ENCODE data around the gene ELOF1. TPM values are rescaled to one million over a fixed set of nuclear protein-coding genes. Genes with fewer than 3 reads are reported as not detected.

Gene ELOF1
- total and polyA plus RNA-seq, 7 experiments from 2014 or later, result 34.0 to 95.5 (median 48.4) TPM

DNA sequence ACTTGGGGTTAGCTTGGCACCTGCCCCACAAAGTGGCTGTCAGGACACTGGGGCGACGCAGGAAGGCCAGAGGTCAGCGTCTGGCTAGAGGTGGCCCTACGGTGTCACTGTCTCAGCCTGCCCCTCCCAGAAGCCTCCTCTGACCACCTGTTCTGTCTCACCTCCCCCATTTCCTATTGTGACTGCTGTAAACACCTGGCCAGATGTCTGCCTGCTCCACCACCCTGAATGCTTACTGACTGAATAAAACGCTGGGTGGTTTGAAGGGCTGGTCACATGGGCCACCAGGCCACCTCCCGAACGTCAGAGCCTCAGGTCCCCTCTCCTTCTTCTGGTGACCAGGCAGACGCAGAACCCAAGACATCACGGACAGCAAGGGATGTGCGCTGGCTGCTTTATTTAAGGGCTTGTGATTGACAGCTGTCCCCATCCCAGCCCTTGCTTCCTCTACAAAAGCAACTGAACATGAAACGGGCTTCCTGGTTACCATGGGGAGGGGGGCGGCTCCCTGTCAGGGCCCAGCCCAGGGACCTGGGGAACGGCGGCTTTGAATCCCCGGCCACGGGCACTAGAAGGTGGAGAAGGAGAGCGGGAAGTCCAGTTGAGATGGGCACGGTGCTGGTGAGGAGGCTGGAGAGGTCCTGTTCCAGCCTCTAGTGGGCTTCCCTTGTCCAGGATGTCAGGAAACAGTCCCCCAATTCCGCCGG is 6.2 kb downstream of the ELOF1 start:
- H3K36me3 ChIP-seq (ENCODE audit: control insufficient read depth in 2 of 3, insufficient read depth in 3 of 3, low read length in 3 of 3), result peaks cover 0 to 46% (median 5%) of the 10 kb centered on the region in 3 experiments
- H3K27me3 Mint-ChIP-seq, result no peaks in the 10 kb centered on the region
- H3K4me1 Mint-ChIP-seq, result peaks cover 15 to 24% (median 20%) of the 10 kb centered on the region in 7 donors
- no peaks in the 10 kb centered on the region for H3K27me3 ChIP-seq (ENCODE audit: control insufficient read depth in 2 of 2, insufficient read depth in 2 of 2, low read length in 2 of 2)
- H3K9me3 ChIP-seq (ENCODE audit: control insufficient read depth in 2 of 3, low read length in 3 of 3), result no peaks in the 10 kb centered on the region
- H3K27ac Mint-ChIP-seq, result peak overlapping the region in 1 of 9 donors; percentile 67
- CTCF ChIA-PET, result interaction anchor here (0.6 kb wide), 1 partner anchor 27 kb away, joined by 3 read pairs; no protein-coding TSS in a partner anchor
- H3K9me3 Mint-ChIP-seq, result no peaks in the 10 kb centered on the region
- intact Hi-C loops (cut with micrococcal nuclease), result no loop called here
- no peak overlapping the region for H3K27ac ChIP-seq (ENCODE audit: low read depth, low read length)
- no peak for DNase-seq
- H3K36me3 Mint-ChIP-seq, result peaks cover 0 to 14% (median 0%) of the 10 kb centered on the region in 5 donors
- ATAC-seq, result no peak
- POLR2A ChIA-PET, result interaction anchor here (0.6 kb wide), 1 partner anchor 152 kb away, joined by 6 read pairs; no protein-coding TSS in a partner anchor
- H3K4me3 Mint-ChIP-seq, result no peak overlapping the region
- no peak overlapping the region for H3K4me3 ChIP-seq (ENCODE audit: low read length)
- H3K4me1 ChIP-seq (ENCODE audit: control insufficient read depth in 2 of 2, insufficient read depth in 2 of 2, low read length in 2 of 2), result peaks cover 2 to 3% of the 10 kb centered on the region in 2 donors

DNA sequence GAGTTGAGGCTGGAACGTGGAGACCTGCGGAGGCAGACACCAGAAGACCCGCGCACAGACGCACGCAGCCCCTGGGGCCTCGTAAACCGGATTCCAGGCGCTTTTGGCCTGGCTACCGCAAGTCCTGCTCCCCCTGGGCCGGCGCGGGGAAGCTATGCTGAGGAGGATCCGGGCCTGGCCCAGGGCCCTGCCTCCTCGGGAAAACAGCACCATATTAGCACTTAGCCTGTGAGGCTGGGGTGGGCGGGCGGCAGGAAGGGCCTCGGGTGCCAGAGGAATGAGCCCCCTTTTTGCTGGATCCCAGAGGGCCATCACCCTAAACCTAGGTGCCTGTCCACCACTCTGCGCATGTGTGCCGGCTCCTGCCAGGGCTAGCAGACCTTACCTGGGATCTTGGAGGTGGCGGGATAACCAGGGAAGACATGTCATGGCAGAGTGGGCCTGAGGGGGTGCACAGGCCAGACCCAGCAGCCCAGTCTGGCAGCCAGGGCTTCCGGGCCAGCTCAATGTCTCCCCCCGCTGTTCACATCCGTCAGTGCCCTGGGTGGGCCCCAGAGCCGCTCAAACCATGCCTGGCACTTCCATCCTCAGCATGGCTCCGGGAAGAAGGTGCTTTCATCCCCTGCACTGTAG is 7.3 kb downstream of the ELOF1 start:
- ChIA-PET CTCF (no interaction called here), POLR2A (no interaction called here)
- H3K4me3 Mint-ChIP-seq, result no peak overlapping the region
- intact Hi-C loops (cut with micrococcal nuclease), result no loop called here
- H3K9me3 ChIP-seq (ENCODE audit: control insufficient read depth in 2 of 3, low read length in 3 of 3), result no peaks in the 10 kb centered on the region
- peaks cover 0 to 46% (median 5%) of the 10 kb centered on the region in 3 experiments for H3K36me3 ChIP-seq (ENCODE audit: control insufficient read depth in 2 of 3, insufficient read depth in 3 of 3, low read length in 3 of 3)
- no peaks in the 10 kb centered on the region for H3K27me3 Mint-ChIP-seq
- H3K4me3 ChIP-seq (ENCODE audit: low read length), result no peak overlapping the region
- H3K4me1 Mint-ChIP-seq, result peaks cover 9 to 15% (median 12%) of the 10 kb centered on the region in 7 donors
- H3K36me3 Mint-ChIP-seq, result peaks cover 0 to 10% (median 0%) of the 10 kb centered on the region in 5 donors
- H3K4me1 ChIP-seq (ENCODE audit: control insufficient read depth in 2 of 2, insufficient read depth in 2 of 2, low read length in 2 of 2), result no peaks in the 10 kb centered on the region
- ATAC-seq, result no peak
- no peak overlapping the region for H3K27ac ChIP-seq (ENCODE audit: low read depth, low read length)
- no peaks in the 10 kb centered on the region for H3K27me3 ChIP-seq (ENCODE audit: control insufficient read depth in 2 of 2, insufficient read depth in 2 of 2, low read length in 2 of 2)
- DNase-seq, result no peak
- H3K9me3 Mint-ChIP-seq, result no peaks in the 10 kb centered on the region
- H3K27ac Mint-ChIP-seq, result no peak overlapping the region

DNA sequence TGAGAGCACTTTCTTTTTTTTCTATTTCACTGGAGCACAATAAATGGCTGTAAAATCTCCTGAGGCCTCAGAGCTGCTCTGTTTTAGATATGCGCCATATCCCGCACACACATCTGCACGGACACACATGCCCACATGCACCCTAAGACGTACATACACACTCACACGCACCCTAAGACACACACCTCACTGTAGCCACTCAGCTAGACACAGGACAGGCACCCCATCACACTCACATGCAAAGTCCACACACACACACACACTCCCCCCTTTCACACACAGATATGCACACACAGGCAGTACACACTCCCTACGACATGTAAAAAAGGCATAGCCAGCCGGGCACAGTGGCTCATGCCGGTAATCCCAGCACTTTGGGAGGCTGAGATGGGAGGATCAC is 8.8 kb downstream of the ELOF1 start:
- POLR2A ChIA-PET, result no interaction called here
- H3K4me3 Mint-ChIP-seq, result no peak overlapping the region
- ATAC-seq, result no peak
- no peaks in the 10 kb centered on the region for H3K27me3 ChIP-seq (ENCODE audit: control insufficient read depth in 2 of 2, insufficient read depth in 2 of 2, low read length in 2 of 2)
- peaks cover 0 to under 1% (median 0%) of the 10 kb centered on the region in 5 donors for H3K27me3 Mint-ChIP-seq
- H3K4me1 ChIP-seq (ENCODE audit: control insufficient read depth in 2 of 2, insufficient read depth in 2 of 2, low read length in 2 of 2), result no peaks in the 10 kb centered on the region
- no peak overlapping the region for H3K4me3 ChIP-seq (ENCODE audit: low read length)
- peaks cover under 1 to 6% (median 1%) of the 10 kb centered on the region in 7 donors for H3K4me1 Mint-ChIP-seq
- H3K9me3 Mint-ChIP-seq, result no peaks in the 10 kb centered on the region
- peaks cover 0 to 8% (median 0%) of the 10 kb centered on the region in 5 donors for H3K36me3 Mint-ChIP-seq
- DNase-seq, result no peak
- intact Hi-C loops (cut with micrococcal nuclease), result no loop called here
- no peak overlapping the region for H3K27ac ChIP-seq (ENCODE audit: low read depth, low read length)
- H3K36me3 ChIP-seq (ENCODE audit: control insufficient read depth in 2 of 3, insufficient read depth in 3 of 3, low read length in 3 of 3), result peaks cover 0 to 37% (median 5%) of the 10 kb centered on the region in 3 experiments
- CTCF ChIA-PET, result interaction anchor here (0.8 kb wide), 1 partner anchor 10 kb away, joined by 3 read pairs; no protein-coding TSS in a partner anchor
- no peaks in the 10 kb centered on the region for H3K9me3 ChIP-seq (ENCODE audit: control insufficient read depth in 2 of 3, low read length in 3 of 3)
- H3K27ac Mint-ChIP-seq, result peak overlapping the region in 1 of 9 donors; percentile 64

DNA sequence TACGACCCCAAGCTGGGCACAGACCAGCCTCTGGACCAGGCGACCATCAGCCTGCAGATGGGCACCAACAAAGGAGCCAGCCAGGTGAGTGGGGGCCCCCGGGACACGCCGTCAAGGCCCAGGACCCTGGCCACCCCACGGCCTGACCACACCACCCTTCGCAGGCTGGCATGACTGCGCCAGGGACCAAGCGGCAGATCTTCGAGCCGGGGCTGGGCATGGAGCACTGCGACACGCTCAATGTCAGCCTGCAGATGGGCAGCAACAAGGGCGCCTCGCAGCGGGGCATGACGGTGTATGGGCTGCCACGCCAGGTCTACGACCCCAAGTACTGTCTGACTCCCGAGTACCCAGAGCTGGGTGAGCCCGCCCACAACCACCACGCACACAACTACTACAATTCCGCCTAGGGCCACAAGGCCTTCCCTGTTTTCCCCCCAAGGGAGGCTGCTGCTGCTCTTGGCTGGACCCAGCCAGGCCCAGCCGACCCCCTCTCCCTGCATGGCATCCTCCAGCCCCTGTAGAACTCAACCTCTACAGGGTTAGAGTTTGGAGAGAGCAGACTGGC is 9.6 kb downstream of the ELOF1 start:
- Mint-ChIP-seq H3K27me3 (peaks cover 0 to 5% (median 0%) of the 10 kb centered on the region in 5 donors), H3K27ac (no peak overlapping the region), H3K36me3 (peaks cover 0 to 8% (median 0%) of the 10 kb centered on the region in 5 donors), H3K4me3 (no peak overlapping the region), H3K9me3 (no peaks in the 10 kb centered on the region), H3K4me1 (peaks cover 0 to 6% (median 0%) of the 10 kb centered on the region in 7 donors)
- Histone ChIP-seq H3K4me1 (ENCODE audit: control insufficient read depth in 2 of 2, insufficient read depth in 2 of 2, low read length in 2 of 2) (no peaks in the 10 kb centered on the region), H3K9me3 (ENCODE audit: control insufficient read depth in 2 of 3, low read length in 3 of 3) (no peaks in the 10 kb centered on the region), H3K27ac (ENCODE audit: low read depth, low read length) (no peak overlapping the region), H3K36me3 (ENCODE audit: control insufficient read depth in 2 of 3, insufficient read depth in 3 of 3, low read length in 3 of 3) (peaks cover 0 to 31% (median 5%) of the 10 kb centered on the region in 3 experiments), H3K27me3 (ENCODE audit: control insufficient read depth in 2 of 2, insufficient read depth in 2 of 2, low read length in 2 of 2) (no peaks in the 10 kb centered on the region), H3K4me3 (ENCODE audit: low read length) (no peak overlapping the region)
- intact Hi-C loops (cut with micrococcal nuclease), result no loop called here
- ChIA-PET CTCF (no interaction called here), POLR2A (no interaction called here)
- ATAC-seq (no peak), DNase-seq (no peak)

DNA sequence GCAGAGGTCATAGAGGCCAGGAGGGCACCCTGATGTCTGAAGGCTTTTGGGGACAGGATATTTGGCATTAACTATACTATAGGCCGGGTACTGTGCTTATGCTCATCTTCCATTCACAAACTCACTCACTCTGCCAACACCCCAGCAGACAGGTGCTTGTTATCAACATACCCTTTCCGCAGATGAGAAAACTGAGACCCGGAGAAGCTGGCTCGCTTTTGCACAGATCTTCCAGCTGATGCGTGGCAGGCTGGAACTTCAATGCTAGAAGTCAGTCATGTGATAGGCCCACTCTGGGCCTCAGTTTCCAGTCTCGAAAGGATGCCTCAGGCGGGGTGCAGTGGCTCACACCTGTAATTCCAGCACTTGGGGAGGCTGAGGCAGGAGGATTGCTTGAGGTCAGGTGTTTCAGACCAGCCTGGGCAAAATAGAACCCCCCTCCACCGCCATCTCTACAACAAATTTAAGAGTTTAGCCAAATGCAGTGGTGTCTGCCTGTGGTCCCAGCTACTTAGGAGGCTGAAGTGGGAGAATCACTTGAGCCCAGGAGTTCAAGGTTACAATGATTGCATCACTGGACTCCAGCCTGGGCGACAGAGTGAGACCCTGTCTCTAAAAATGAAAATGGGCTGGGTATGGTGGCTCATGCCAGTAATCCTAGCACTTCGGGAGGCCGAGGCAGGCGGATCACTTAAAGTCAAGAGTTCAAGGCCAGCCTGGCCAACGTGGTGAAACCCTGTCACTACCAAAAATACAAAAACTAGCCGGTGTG is 10.9 kb downstream of the ELOF1 start:
- Histone ChIP-seq H3K9me3 (ENCODE audit: control insufficient read depth in 2 of 3, low read length in 3 of 3) (no peaks in the 10 kb centered on the region), H3K36me3 (ENCODE audit: control insufficient read depth in 2 of 3, insufficient read depth in 3 of 3, low read length in 3 of 3) (peaks cover 0 to 17% (median 0%) of the 10 kb centered on the region in 3 experiments), H3K4me3 (ENCODE audit: low read length) (no peak overlapping the region), H3K27me3 (ENCODE audit: control insufficient read depth in 2 of 2, insufficient read depth in 2 of 2, low read length in 2 of 2) (no peaks in the 10 kb centered on the region), H3K4me1 (ENCODE audit: control insufficient read depth in 2 of 2, insufficient read depth in 2 of 2, low read length in 2 of 2) (no peaks in the 10 kb centered on the region), H3K27ac (ENCODE audit: low read depth, low read length) (no peak overlapping the region)
- intact Hi-C loops (cut with micrococcal nuclease), result no loop called here
- Mint-ChIP-seq H3K4me3 (no peak overlapping the region), H3K36me3 (peaks cover 0 to 3% (median 0%) of the 10 kb centered on the region in 5 donors), H3K27me3 (peaks cover 0 to 9% (median 0%) of the 10 kb centered on the region in 5 donors), H3K27ac (no peak overlapping the region), H3K4me1 (no peaks in the 10 kb centered on the region), H3K9me3 (no peaks in the 10 kb centered on the region)
- ChIA-PET POLR2A (interaction anchor here (0.9 kb wide), 1 partner anchor 13 kb away, joined by 4 read pairs; no protein-coding TSS in a partner anchor), CTCF (interaction anchor here (0.7 kb wide), 1 partner anchor 63 kb away, joined by 3 read pairs; no protein-coding TSS in a partner anchor)
- no peak for ATAC-seq
- no peak for DNase-seq

DNA sequence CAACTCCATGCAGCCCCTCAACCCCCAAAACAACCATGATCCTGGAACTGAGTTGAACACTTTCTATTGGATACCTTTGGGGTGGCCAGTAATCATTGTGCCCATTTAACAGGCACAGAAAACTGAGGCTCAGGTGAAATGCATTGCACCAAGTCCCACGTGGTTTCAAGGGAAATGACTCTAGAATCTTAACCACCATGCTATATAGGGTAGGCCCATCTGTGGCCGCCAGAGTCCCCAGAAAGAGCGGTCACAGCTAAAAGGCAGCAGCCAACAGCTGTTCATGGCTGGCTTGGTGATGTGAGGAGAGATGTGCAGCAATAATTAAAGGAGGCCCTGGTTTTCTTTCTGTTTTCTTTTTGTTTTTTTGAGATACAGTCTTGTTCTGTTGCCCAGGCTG is 17.8 kb downstream of the ELOF1 start:
- no peaks in the 10 kb centered on the region for H3K36me3 Mint-ChIP-seq
- CTCF ChIA-PET, result interaction anchor here (0.7 kb wide), 1 partner anchor 298 kb away, joined by 3 read pairs; no protein-coding TSS in a partner anchor
- H3K4me1 Mint-ChIP-seq, result peaks cover 0 to 9% (median 6%) of the 10 kb centered on the region in 7 donors

More for the DNA sequence above, 17.8 kb downstream of the ELOF1 start:
- H3K4me3 ChIP-seq (ENCODE audit: low read length), result no peak overlapping the region
- peaks cover 3 to 5% of the 10 kb centered on the region in 2 donors for H3K4me1 ChIP-seq (ENCODE audit: control insufficient read depth in 2 of 2, insufficient read depth in 2 of 2, low read length in 2 of 2)
- H3K27ac ChIP-seq (ENCODE audit: low read depth, low read length), result no peak overlapping the region
- DNase-seq (no peak), ATAC-seq (no peak)
- Mint-ChIP-seq H3K27ac (no peak overlapping the region), H3K9me3 (no peaks in the 10 kb centered on the region), H3K4me3 (no peak overlapping the region), H3K27me3 (peaks cover 11 to 27% (median 21%) of the 10 kb centered on the region in 5 donors)
- no peaks in the 10 kb centered on the region for H3K9me3 ChIP-seq (ENCODE audit: control insufficient read depth in 2 of 3, low read length in 3 of 3)
- H3K36me3 ChIP-seq (ENCODE audit: control insufficient read depth in 2 of 3, insufficient read depth in 3 of 3, low read length in 3 of 3), result no peaks in the 10 kb centered on the region
- intact Hi-C loops (cut with micrococcal nuclease), result no loop called here
- peaks cover 0 to 3% of the 10 kb centered on the region in 2 donors for H3K27me3 ChIP-seq (ENCODE audit: control insufficient read depth in 2 of 2, insufficient read depth in 2 of 2, low read length in 2 of 2)
- POLR2A ChIA-PET, result no interaction called here
